Stimulated activated CD8-positive, alpha-beta memory T cell treated with anti-CD3 and anti-CD28 coated beads, Interleukin-7, amount 100 ng/mL, for 1 hour (primary cell): ENCODE results near the gene GOLGA6L10.
"Not testable (repeated sequence)": the region's sequence is repeated elsewhere in the genome, so short reads cannot be mapped to it uniquely, and the experiment has no call there.

Source experiments
- DNase-seq, 2 donors: peaks; one replicate each; pipeline ENCODE4 v3.0.0-alpha.2; 2020; ENCODE audit warnings: low read depth in 2 of 2

The GOLGA6L10 gene

DNA sequence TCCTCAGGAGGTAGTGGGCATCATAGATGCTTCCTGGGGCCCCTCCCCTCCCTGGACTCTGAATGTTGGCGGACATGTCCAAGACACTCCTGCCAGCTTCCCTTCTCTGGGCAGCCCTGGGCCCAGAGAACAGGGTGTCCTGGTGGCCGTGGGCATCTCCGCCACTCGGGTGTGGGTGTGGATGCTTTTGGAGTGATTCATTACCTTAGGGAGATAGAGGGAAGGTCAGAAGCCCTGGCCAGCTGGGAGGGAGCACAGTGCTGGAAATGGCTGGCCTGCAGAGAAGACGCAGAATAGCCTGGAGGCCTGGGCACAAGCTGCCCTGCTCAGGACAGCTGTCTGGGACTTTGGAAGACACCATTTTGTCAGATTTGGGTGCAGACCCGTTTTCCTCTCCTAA is 48.9 kb downstream of the GOLGA6L10 start:
- not testable (repeated sequence) for DNase-seq

DNA sequence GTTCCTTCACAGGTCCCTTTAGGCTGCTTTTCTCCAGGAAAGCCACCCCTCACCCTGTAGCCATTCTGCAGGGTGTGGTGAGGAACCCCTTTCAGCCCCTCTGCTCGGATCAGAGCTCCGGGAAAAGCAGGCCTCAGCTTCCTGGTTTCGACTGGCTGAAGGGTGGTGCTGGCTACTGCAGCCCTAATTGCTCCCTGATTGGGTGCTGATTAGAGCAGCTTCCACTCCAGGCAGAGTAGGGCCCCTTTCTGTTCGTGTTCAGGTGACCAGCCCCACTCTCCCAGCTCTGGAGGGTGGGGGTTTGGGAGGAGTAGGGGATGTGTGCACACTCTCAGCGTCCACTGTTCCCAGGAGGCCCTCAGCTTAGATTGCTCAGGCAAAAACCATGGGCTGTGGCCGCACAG is 49.8 kb downstream of the GOLGA6L10 start:
- DNase-seq = not testable (repeated sequence)

DNA sequence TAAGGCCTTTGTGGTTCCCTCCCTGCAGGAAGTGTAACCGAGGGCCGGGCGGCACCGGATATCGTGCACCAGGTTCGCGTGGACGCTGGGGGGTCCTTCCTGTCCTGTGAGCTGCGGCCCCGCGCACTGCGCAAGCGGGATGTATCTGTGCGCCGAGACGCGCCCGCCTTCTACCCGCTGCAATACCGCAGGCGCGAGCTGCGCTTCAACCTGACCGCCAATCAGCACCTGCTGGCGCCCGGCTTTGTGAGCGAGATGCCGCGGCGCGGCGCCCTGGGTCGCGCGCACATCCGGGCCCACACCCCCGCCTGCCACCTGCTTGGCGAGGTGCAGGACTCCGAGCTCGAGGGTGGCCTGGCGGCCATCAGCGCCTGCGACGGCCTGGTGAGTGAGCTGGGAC is 50.8 kb downstream of the GOLGA6L10 start:
- peak in 1 of 2 donors; percentile 30 for DNase-seq

DNA sequence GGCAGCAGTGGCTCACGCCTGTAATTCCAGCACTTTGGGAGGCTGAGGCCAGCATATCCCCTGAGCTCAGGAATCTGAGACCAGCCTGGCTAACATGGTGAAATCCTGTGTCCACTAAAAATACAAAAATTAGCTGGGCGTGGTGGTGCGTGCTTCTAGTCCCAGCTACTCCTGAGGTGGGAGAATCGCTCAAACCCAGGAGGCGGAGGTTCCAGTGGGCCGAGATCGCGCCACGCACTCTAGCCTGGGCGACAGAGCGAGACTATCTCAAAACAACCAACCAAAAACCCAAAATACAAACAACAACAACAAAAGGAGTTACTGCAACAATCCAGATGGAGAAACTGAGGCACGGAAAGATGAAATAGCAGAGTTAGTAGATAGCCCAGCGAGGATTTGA is 51.2 kb downstream of the GOLGA6L10 start:
- DNase-seq = no peak

DNA sequence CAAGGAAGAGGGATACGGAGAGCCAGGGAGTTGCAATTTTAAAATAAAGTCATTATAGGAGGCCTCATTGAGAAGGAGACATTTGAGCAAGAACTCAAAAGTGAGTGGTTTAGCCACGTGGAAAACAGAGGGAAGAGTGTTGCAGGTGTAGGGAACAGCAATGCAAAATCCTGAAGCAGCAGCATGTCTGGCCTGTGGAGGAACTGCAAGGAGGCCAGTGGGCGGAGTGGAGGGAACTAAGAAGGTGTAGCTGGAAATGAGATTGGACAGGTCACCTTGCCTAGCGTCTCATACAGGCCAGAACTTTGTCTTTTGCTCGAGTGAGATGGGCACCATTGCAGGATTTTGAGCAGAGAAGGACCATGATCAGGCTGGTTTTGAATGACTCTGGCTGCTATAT is 51.7 kb downstream of the GOLGA6L10 start:
- DNase-seq = no peak

DNA sequence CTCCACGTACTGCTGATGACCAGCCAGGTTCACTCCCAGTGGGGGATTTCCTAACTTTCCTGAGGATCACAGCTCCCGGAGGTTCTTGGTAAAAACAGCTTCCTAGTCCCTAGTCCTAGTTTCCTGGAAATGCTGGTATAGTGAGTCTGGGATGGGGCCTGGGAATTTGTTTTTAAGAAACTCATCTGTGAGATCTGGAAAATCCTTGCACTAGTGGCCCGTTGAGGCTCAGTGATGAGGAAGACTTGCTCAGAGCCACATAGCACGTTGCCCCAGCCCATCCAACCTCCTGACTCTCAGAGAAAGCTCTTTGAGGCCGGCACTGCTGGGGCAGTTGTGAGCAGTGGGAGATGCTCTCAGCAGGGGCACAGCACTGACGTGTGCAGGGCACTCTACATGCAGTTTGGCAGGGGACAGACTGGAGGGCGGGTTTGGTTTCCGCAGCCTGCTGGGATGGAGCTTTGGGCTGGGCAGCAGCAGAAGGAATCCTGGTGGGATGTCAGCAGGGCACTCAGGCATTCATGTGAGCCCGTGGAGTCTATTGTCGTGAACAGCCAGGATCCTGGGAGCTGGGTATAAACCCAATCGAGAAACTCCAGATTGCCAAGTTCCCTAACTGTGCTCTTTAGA is 55.1 kb downstream of the GOLGA6L10 start:
- no peak for DNase-seq

DNA sequence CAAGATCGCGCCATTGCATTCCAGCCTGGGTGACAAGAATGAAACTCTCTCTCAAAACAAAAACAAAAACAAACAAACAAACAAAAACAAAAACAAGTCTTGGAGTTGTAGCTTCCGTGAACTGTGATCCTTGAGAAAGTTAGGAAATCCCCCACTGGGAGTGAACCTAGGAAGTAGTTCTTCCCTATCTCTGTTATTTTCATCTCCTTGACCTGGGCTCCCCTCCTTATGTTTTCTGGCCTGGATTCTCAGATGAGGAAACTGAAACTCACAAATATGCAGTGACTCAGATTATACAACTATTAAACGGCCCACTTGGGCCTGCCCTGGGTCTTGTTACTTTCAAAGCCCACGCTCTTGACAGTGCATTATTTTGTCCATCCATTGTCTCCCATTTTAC is 57.0 kb downstream of the GOLGA6L10 start:
- no peak for DNase-seq
